WTC11 (cell line): ENCODE measurements around the gene ASXL3. TPM values are rescaled to one million over a fixed set of nuclear protein-coding genes. Genes with fewer than 3 reads are reported as not detected.

Source experiments
- ATAC-seq: fragments of 200-7000 bp; cut with Tn5 transposase; 2 replicates; pipeline ENCODE4 v1.10.0; 2021; ENCODE audit warnings: mild to moderate bottlenecking, moderate library complexity
- CTCF ChIA-PET: fragments of 300-600 bp; sonication (Branson Sonifier 250); formaldehyde crosslinking; loops from one replicate; lab custom pipeline; 2021; ENCODE audit warnings: antibody characterized with exemption; lab: Charles Lee
- POLR2A ChIA-PET: fragments of 350-600 bp; sonication (Branson Sonifier 250); formaldehyde crosslinking; loops from one replicate; lab custom pipeline; 2021; ENCODE audit warnings: antibody characterized with exemption; lab: Charles Lee
- DNase-seq: peaks from one replicate; pipeline ENCODE4 v3.0.0; 2021; ENCODE audit warnings: low spot score
- H3K27ac Mint-ChIP-seq: 2 replicates; pipeline ENCODE4 v1.8.0; 2021; ENCODE audit warnings: mixed read lengths
- H3K27me3 Mint-ChIP-seq: 2 replicates; pipeline ENCODE4 v1.8.0; 2021; ENCODE audit warnings: low read depth, mild to moderate bottlenecking, moderate library complexity, mixed read lengths
- H3K36me3 Mint-ChIP-seq: 2 replicates; pipeline ENCODE4 v1.8.0; 2021; ENCODE audit warnings: mixed read lengths
- H3K4me1 Mint-ChIP-seq: 2 replicates; pipeline ENCODE4 v1.8.0; 2022; ENCODE audit warnings: mixed read lengths
- H3K4me3 Mint-ChIP-seq: 2 replicates; pipeline ENCODE4 v1.8.0; 2021; ENCODE audit warnings: mild to moderate bottlenecking, moderate library complexity, mixed read lengths
- H3K9me3 Mint-ChIP-seq: 2 replicates; pipeline ENCODE4 v1.8.0; 2021; ENCODE audit warnings: mixed read lengths
- CTCF ChIP-seq: fragments of 200-600 bp; IDR thresholded peaks from 2 replicates; pipeline ENCODE4 v1.8.0; 2022; ENCODE audit warnings: antibody characterized with exemption
- ESRRA ChIP-seq: sonication (generic); formaldehyde crosslinking; IDR thresholded peaks from 2 replicates; pipeline ENCODE4 v1.8.1; 2022; ENCODE audit warnings: mild to moderate bottlenecking, missing genetic modification reagents, borderline replicate concordance
- FOXP1 ChIP-seq: sonication (generic); formaldehyde crosslinking; IDR thresholded peaks from 2 replicates; pipeline ENCODE4 v1.8.0; 2022; ENCODE audit warnings: missing genetic modification reagents, mild to moderate bottlenecking, moderate library complexity, borderline replicate concordance
- GABPB1 ChIP-seq: sonication (generic); formaldehyde crosslinking; IDR thresholded peaks from 2 replicates; pipeline ENCODE4 v1.8.1; 2023; ENCODE audit warnings: mild to moderate bottlenecking, missing genetic modification reagents
- GTF2I ChIP-seq: fragments of 250-450 bp; sonication (Bioruptor Pico); conservative IDR thresholded peaks from 2 replicates; pipeline ENCODE4 v1.4.0; 2021; ENCODE audit warnings: mild to moderate bottlenecking
- JUN ChIP-seq: sonication (generic); formaldehyde crosslinking; IDR thresholded peaks from 2 replicates; pipeline ENCODE4 v1.8.0; 2023; ENCODE audit warnings: mild to moderate bottlenecking, missing genetic modification reagents
- MXD4 ChIP-seq: fragments of 250-450 bp; sonication (Bioruptor Pico); IDR thresholded peaks from 2 replicates; pipeline ENCODE4 v1.8.0; 2021; ENCODE audit warnings: mild to moderate bottlenecking, moderate library complexity, borderline replicate concordance
- PREB ChIP-seq: sonication (generic); formaldehyde crosslinking; IDR thresholded peaks from 2 replicates; pipeline ENCODE4 v1.8.1; 2022; ENCODE audit warnings: mild to moderate bottlenecking, missing genetic modification reagents, moderate library complexity, borderline replicate concordance
- SOX15 ChIP-seq: fragments of 250-450 bp; sonication (Bioruptor Pico); IDR thresholded peaks from 2 replicates; pipeline ENCODE4 v1.9.0; 2021; ENCODE audit warnings: mild to moderate bottlenecking
- SP1 ChIP-seq: sonication (generic); formaldehyde crosslinking; conservative IDR thresholded peaks from 2 replicates; pipeline ENCODE4 v1.8.1; 2022; ENCODE audit warnings: missing genetic modification reagents
- TP53 ChIP-seq: sonication (generic); formaldehyde crosslinking; IDR thresholded peaks from 2 replicates; pipeline ENCODE4 v1.8.1; 2023; ENCODE audit warnings: mild to moderate bottlenecking, missing genetic modification reagents
- ZMAT4 ChIP-seq: fragments of 250-450 bp; sonication (Bioruptor Pico); IDR thresholded peaks from 2 replicates; pipeline ENCODE4 v1.9.0; 2021; ENCODE audit warnings: mild to moderate bottlenecking
- ZNF232 ChIP-seq: sonication (generic); formaldehyde crosslinking; IDR thresholded peaks from 2 replicates; pipeline ENCODE4 v1.8.0; 2022; ENCODE audit warnings: mild to moderate bottlenecking, missing genetic modification reagents
- ZNF416 ChIP-seq: fragments of 250-450 bp; sonication (Bioruptor Pico); IDR thresholded peaks from 2 replicates; pipeline ENCODE4 v1.9.0; 2021; ENCODE audit warnings: mild to moderate bottlenecking, inconsistent platforms
- ZNF423 ChIP-seq: fragments of 250-450 bp; sonication (Bioruptor Pico); IDR thresholded peaks from 2 replicates; pipeline ENCODE4 v2.1.2; 2022; ENCODE audit warnings: mild to moderate bottlenecking, moderate library complexity
- ZNF671 ChIP-seq: fragments of 250-450 bp; sonication (Bioruptor Pico); IDR thresholded peaks from 2 replicates; pipeline ENCODE4 v1.8.0; 2021; ENCODE audit warnings: mild to moderate bottlenecking
- total RNA-seq: library from RNA; stranded (reverse); gene quantifications from 3 replicates; pipeline ENCODE4 v1.2.3, GENCODE V29; 2021
- TF ChIP-seq, protein P1 (sequence below): sonication (generic); formaldehyde crosslinking; IDR thresholded peaks from 2 replicates; pipeline ENCODE4 v1.8.0; 2022; ENCODE audit warnings: mild to moderate bottlenecking, missing genetic modification reagents
- TF ChIP-seq, protein P2 (sequence below): fragments of 250-450 bp; sonication (Bioruptor Pico); IDR thresholded peaks from 2 replicates; pipeline ENCODE4 v1.9.0; 2021; ENCODE audit warnings: mild to moderate bottlenecking, borderline replicate concordance

ASXL3 gene
- total RNA-seq, 1 experiment from 2014 or later: 0.35 TPM

- Mint-ChIP-seq H3K27me3 (no peaks in the 10 kb centered on the region), H3K27ac (no peak overlapping the region), H3K4me1 (peaks cover 14% of the 10 kb centered on the region), H3K36me3 (no peaks in the 10 kb centered on the region), H3K9me3 (no peaks in the 10 kb centered on the region), H3K4me3 (no peak overlapping the region)
- ChIA-PET CTCF (no interaction called here), POLR2A (no interaction called here)
- no peak for ATAC-seq
- no peak for DNase-seq
- TF ChIP-seq, protein P1, sequence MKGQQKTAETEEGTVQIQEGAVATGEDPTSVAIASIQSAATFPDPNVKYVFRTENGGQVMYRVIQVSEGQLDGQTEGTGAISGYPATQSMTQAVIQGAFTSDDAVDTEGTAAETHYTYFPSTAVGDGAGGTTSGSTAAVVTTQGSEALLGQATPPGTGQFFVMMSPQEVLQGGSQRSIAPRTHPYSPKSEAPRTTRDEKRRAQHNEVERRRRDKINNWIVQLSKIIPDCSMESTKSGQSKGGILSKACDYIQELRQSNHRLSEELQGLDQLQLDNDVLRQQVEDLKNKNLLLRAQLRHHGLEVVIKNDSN (CRISPR knock-in tag): no peak
- no peak for TF ChIP-seq GTF2I
- no peak for TF ChIP-seq ZNF671 (CRISPR knock-in tag)
- no peak for TF ChIP-seq MXD4 (CRISPR knock-in tag)
- no peak for TF ChIP-seq ESRRA (CRISPR knock-in tag)
- TF ChIP-seq, protein P2, sequence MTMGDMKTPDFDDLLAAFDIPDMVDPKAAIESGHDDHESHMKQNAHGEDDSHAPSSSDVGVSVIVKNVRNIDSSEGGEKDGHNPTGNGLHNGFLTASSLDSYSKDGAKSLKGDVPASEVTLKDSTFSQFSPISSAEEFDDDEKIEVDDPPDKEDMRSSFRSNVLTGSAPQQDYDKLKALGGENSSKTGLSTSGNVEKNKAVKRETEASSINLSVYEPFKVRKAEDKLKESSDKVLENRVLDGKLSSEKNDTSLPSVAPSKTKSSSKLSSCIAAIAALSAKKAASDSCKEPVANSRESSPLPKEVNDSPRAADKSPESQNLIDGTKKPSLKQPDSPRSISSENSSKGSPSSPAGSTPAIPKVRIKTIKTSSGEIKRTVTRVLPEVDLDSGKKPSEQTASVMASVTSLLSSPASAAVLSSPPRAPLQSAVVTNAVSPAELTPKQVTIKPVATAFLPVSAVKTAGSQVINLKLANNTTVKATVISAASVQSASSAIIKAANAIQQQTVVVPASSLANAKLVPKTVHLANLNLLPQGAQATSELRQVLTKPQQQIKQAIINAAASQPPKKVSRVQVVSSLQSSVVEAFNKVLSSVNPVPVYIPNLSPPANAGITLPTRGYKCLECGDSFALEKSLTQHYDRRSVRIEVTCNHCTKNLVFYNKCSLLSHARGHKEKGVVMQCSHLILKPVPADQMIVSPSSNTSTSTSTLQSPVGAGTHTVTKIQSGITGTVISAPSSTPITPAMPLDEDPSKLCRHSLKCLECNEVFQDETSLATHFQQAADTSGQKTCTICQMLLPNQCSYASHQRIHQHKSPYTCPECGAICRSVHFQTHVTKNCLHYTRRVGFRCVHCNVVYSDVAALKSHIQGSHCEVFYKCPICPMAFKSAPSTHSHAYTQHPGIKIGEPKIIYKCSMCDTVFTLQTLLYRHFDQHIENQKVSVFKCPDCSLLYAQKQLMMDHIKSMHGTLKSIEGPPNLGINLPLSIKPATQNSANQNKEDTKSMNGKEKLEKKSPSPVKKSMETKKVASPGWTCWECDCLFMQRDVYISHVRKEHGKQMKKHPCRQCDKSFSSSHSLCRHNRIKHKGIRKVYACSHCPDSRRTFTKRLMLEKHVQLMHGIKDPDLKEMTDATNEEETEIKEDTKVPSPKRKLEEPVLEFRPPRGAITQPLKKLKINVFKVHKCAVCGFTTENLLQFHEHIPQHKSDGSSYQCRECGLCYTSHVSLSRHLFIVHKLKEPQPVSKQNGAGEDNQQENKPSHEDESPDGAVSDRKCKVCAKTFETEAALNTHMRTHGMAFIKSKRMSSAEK: no peak
- TF ChIP-seq ZNF416 (CRISPR knock-in tag): no peak
- no peak for TF ChIP-seq ZNF232 (CRISPR knock-in tag)
- TF ChIP-seq JUN (CRISPR knock-in tag): no peak
- TF ChIP-seq GABPB1 (CRISPR knock-in tag): no peak
- TF ChIP-seq SOX15 (CRISPR knock-in tag): no peak
- no peak for TF ChIP-seq ZNF423
- no peak for TF ChIP-seq TP53
- no peak for TF ChIP-seq PREB
- TF ChIP-seq SP1 (CRISPR knock-in tag): no peak
- TF ChIP-seq FOXP1 (CRISPR knock-in tag): no peak
These were observed 27.2 kb downstream of the ASXL3 start for GRCh38 chr18:33605250-33605649.

DNA sequence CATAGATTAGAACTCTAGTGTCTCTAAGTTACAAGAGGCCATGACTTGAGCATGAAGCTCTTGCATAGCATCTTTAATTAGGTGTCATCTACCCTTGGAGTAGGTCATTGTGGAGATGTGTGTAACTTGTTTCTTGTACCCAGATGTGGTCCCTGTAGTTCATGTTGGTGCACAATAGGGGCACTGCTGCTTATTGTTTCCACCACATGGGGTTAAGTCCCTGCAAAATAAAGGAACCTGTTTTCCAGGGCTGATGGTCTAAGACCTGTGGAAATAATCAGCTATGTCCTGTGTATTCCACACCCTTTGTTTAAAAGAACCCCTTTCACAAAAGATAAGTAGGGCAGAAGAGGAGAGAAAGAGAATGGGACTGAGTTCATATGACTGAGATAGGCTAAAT is 28.6 kb downstream of the ASXL3 start:
- DNase-seq: no peak
- H3K4me3 Mint-ChIP-seq: no peak overlapping the region
- peak; percentile 94 for ATAC-seq
- H3K27ac Mint-ChIP-seq: no peak overlapping the region
- TF ChIP-seq ZMAT4: no peak
- TF ChIP-seq CTCF: 0 out of 2 replicates have a peak, but pooled peaks have one; percentile 17
- POLR2A ChIA-PET: no interaction called here
- H3K36me3 Mint-ChIP-seq: no peaks in the 10 kb centered on the region
- H3K4me1 Mint-ChIP-seq: peaks cover 5% of the 10 kb centered on the region
- H3K27me3 Mint-ChIP-seq: no peaks in the 10 kb centered on the region
- CTCF ChIA-PET: interaction anchor here (0.6 to 1.0 kb wide), 4 partner anchors 11 to 860 kb away, joined by 3 read pairs; no protein-coding TSS in a partner anchor
- no peaks in the 10 kb centered on the region for H3K9me3 Mint-ChIP-seq
